NCI-H2081 treated with DMSO at 0.1 percent for 48 hours (cell line): ENCODE results near the gene PTPRG.

Experiments used
- DNase-seq: peaks from one replicate; lab custom pipeline; 2025; lab: John Stamatoyannopoulos, UW

Gene PTPRG

GRCh38 chr3:62289922-62290321, 728.6 kb downstream of the PTPRG start:
- DNase-seq: no peak

GRCh38 chr3:62293051-62293780, 731.8 kb downstream of the PTPRG start:
- no peak for DNase-seq

- no peak for DNase-seq
Measured at GRCh38 chr3:62295571-62295970, 734.2 kb downstream of the PTPRG start.

- no peak for DNase-seq
Measured at GRCh38 chr3:62300617-62301016, 739.2 kb downstream of the PTPRG start.

- no peak for DNase-seq
Measured at GRCh38 chr3:62312201-62312600, 750.8 kb downstream of the PTPRG start.

GRCh38 chr3:62316525-62316924, 755.2 kb downstream of the PTPRG start:
- no peak for DNase-seq

GRCh38 chr3:62318365-62318751, 757.0 kb downstream of the PTPRG start:
- DNase-seq: no peak

- peak; percentile 34 for DNase-seq
Measured at GRCh38 chr3:62318752-62319569, 757.6 kb downstream of the PTPRG start.

GRCh38 chr3:62319570-62320243, 758.3 kb downstream of the PTPRG start:
- peak; percentile 33 for DNase-seq

GRCh38 chr3:62323241-62323640, 761.9 kb downstream of the PTPRG start:
- DNase-seq: no peak

- DNase-seq: no peak
Measured at GRCh38 chr3:62325896-62326295, 764.5 kb downstream of the PTPRG start.

- no peak for DNase-seq
Measured at GRCh38 chr3:62329971-62330370, 768.6 kb downstream of the PTPRG start.

- no peak for DNase-seq
Measured at GRCh38 chr3:62332017-62332416, 770.6 kb downstream of the PTPRG start.

GRCh38 chr3:62332835-62333244, 771.5 kb downstream of the PTPRG start:
- no peak for DNase-seq

GRCh38 chr3:62335196-62335595, 773.8 kb downstream of the PTPRG start:
- no peak for DNase-seq

- DNase-seq: no peak
Measured at GRCh38 chr3:62343755-62344154, 782.4 kb downstream of the PTPRG start.
